PC-3 (cell line): Measurements from ENCODE around the gene AMER3. TPM values are rescaled to one million over a fixed set of nuclear protein-coding genes. Genes with fewer than 3 reads are reported as not detected.

Source experiments
- ATAC-seq: fragments of 200-7000 bp; cut with Tn5 transposase; 2 replicates; pipeline ENCODE4 v1.9.1; 2020; ENCODE audit warnings: mild to moderate bottlenecking, moderate library complexity
- BruUV-seq: library from RNA; stranded (reverse); fragments of 400-500 nt; replicated peaks from 2 replicates; lab custom pipeline; 2021; lab: Mats Ljungman, UMichigan
- CTCF ChIA-PET: fragments of 300-600 bp; sonication (Branson Sonifier 250); formaldehyde crosslinking; loops from one replicate; lab custom pipeline; 2022; ENCODE audit warnings: antibody characterized with exemption; lab: Charles Lee
- POLR2A ChIA-PET: fragments of 300-600 bp; sonication (Branson Sonifier 250); formaldehyde crosslinking; loops from one replicate; lab custom pipeline; 2022; ENCODE audit warnings: antibody characterized with exemption; ENCODE audit not compliant: unreplicated experiment; lab: Charles Lee
- DNase-seq: peaks from one replicate; pipeline ENCODE4 v3.0.0-alpha.2; 2015
- H2AFZ ChIP-seq: fragments of 300-600 bp; sonication (generic); 2 replicates; pipeline ENCODE4 v1.6.0; 2016; ENCODE audit warnings: antibody characterized with exemption, low read length
- H3F3A ChIP-seq: fragments of 300-600 bp; sonication (generic); one replicate; pipeline ENCODE4 v1.6.0; 2017; ENCODE audit warnings: antibody characterized with exemption, low read length, control low read depth, mild to moderate bottlenecking; ENCODE audit not compliant: unreplicated experiment
- H3K27ac ChIP-seq: fragments of 300-600 bp; sonication (generic); 2 replicates; pipeline ENCODE4 v1.5.1; 2016; ENCODE audit warnings: mild to moderate bottlenecking, low read length
- H3K27me3 ChIP-seq: fragments of 300-600 bp; sonication (generic); 2 replicates; pipeline ENCODE4 v1.6.1; 2016; ENCODE audit warnings: low read length, mixed read lengths
- H3K36me3 ChIP-seq: fragments of 300-600 bp; sonication (generic); 2 replicates; pipeline ENCODE4 v1.6.1; 2016; ENCODE audit warnings: low read depth, mixed run types, low read length, mixed read lengths
- H3K4me1 ChIP-seq: fragments of 300-600 bp; sonication (generic); 2 replicates; pipeline ENCODE4 v1.5.1; 2016; ENCODE audit warnings: low read length; ENCODE audit not compliant: insufficient read depth
- H3K4me2 ChIP-seq: fragments of 300-600 bp; sonication (generic); 2 replicates; pipeline ENCODE4 v1.6.0; 2016; ENCODE audit warnings: low read length
- H3K4me3 ChIP-seq: fragments of 300-600 bp; sonication (generic); 2 replicates; pipeline ENCODE4 v1.5.1; 2016; ENCODE audit warnings: mild to moderate bottlenecking, low read length, mixed read lengths
- H3K79me2 ChIP-seq: fragments of 300-600 bp; sonication (generic); 2 replicates; pipeline ENCODE4 v1.6.1; 2017; ENCODE audit warnings: low read length, mixed read lengths
- H3K9ac ChIP-seq: fragments of 300-600 bp; sonication (generic); 2 replicates; pipeline ENCODE4 v1.6.0; 2016; ENCODE audit warnings: mild to moderate bottlenecking, low read length
- H3K9me2 ChIP-seq: fragments of 300-600 bp; sonication (generic); replicated peaks from 2 replicates; pipeline ENCODE4 v1.6.1; 2016; ENCODE audit warnings: mixed run types, low read length, mixed read lengths
- H3K9me3 ChIP-seq: fragments of 300-600 bp; sonication (generic); 2 replicates; pipeline ENCODE4 v1.6.1; 2016; ENCODE audit warnings: low read length, mixed read lengths
- H4K20me1 ChIP-seq: fragments of 300-600 bp; sonication (generic); 2 replicates; pipeline ENCODE4 v1.6.1; 2016; ENCODE audit warnings: low read length, mixed read lengths
- CTCF ChIP-seq: fragments of 300-600 bp; sonication (generic); conservative IDR thresholded peaks from 2 replicates; pipeline ENCODE4 v1.5.1; 2017; ENCODE audit warnings: antibody characterized with exemption, low read depth, mild to moderate bottlenecking, low read length
- EZH2 ChIP-seq: fragments of 300-600 bp; sonication (generic); IDR thresholded peaks from one replicate; pipeline ENCODE4 v1.6.1; 2017; ENCODE audit warnings: antibody characterized with exemption, mild to moderate bottlenecking, low read length; ENCODE audit not compliant: unreplicated experiment
- EZH2phosphoT487 ChIP-seq: fragments of 300-600 bp; sonication (generic); IDR thresholded peaks from 2 replicates; pipeline ENCODE4 v1.6.1; 2018; ENCODE audit warnings: mild to moderate bottlenecking, antibody characterized with exemption, low read length, borderline replicate concordance
- intact Hi-C: fragments of 100-400 bp; cut with micrococcal nuclease; formaldehyde crosslinking; loops from 2 replicates; pipeline ENCODE4 v1.9.0; 2023
- total RNA-seq: library from RNA; depleted of rRNA; stranded (reverse); fragments of >200 nt; gene quantifications from 2 replicates; pipeline ENCODE4 v1.2.3, GENCODE V29; 2014

Gene AMER3
- total RNA-seq, 1 experiment from 2014 or later, result not detected

GRCh38 chr2:130799295-130799694 is 44.0 kb downstream of the AMER3 start:
- POLR2A ChIA-PET, result no interaction called here
- ATAC-seq (no peak), DNase-seq (no peak)

GRCh38 chr2:130805613-130806012 is 50.3 kb downstream of the AMER3 start:
- H3K4me2 ChIP-seq, result no peak overlapping the region
- H3F3A ChIP-seq, result no peaks in the 10 kb centered on the region
- H3K27me3 ChIP-seq, result no peaks in the 10 kb centered on the region
- no peak overlapping the region for H3K9ac ChIP-seq
- H3K79me2 ChIP-seq, result no peaks in the 10 kb centered on the region
- no TSS peak for BruUV-seq
- no peak overlapping the region for H3K27ac ChIP-seq
- POLR2A ChIA-PET, result no interaction called here
- intact Hi-C loops, result loop anchor here (2.0 kb wide), 1 partner anchor 31 kb away; the partner anchor contains the start of gene ARHGEF4
- peaks cover 24% of the 10 kb centered on the region for H3K4me1 ChIP-seq
- ATAC-seq, result no peak
- CTCF ChIA-PET, result no interaction called here
- TF ChIP-seq EZH2 (no peak), EZH2phosphoT487 (no peak), CTCF (no peak)
- H4K20me1 ChIP-seq, result no peaks in the 10 kb centered on the region
- no peak overlapping the region for H2AFZ ChIP-seq
- H3K9me2 ChIP-seq, result no peaks in the 10 kb centered on the region
- no peak for DNase-seq
- no peaks in the 10 kb centered on the region for H3K36me3 ChIP-seq
- no peak overlapping the region for H3K4me3 ChIP-seq
- no peaks in the 10 kb centered on the region for H3K9me3 ChIP-seq

More at GRCh38 chr2:130799295-130799694, 44.0 kb downstream of the AMER3 start:
- Histone ChIP-seq H3K9me3 (no peaks in the 10 kb centered on the region), H3K4me3 (no peak overlapping the region), H3K27me3 (no peaks in the 10 kb centered on the region), H3K9ac (no peak overlapping the region), H3K27ac (no peak overlapping the region), H2AFZ (no peak overlapping the region), H3K9me2 (no peaks in the 10 kb centered on the region), H3K4me1 (peaks cover 8% of the 10 kb centered on the region; the same call in 1 of the 2 replicates), H3K79me2 (no peaks in the 10 kb centered on the region), H3K4me2 (no peak overlapping the region), H3F3A (no peaks in the 10 kb centered on the region), H3K36me3 (no peaks in the 10 kb centered on the region), H4K20me1 (no peaks in the 10 kb centered on the region)
- TF ChIP-seq CTCF (no peak), EZH2phosphoT487 (no peak), EZH2 (no peak)
- intact Hi-C loops, result loop anchor here (5.0 to 10.0 kb wide), 2 partner anchors 38 to 256 kb away; partner anchors contain the start of gene ARHGEF4
- CTCF ChIA-PET, result interaction anchor here (0.7 kb wide), 1 partner anchor 74 kb away, joined by 5 read pairs; no protein-coding TSS in a partner anchor
- BruUV-seq, result no TSS peak

- intact Hi-C loops, result loop anchor here (2.0 kb wide), 1 partner anchor 30 kb away; the partner anchor contains the start of gene ARHGEF4
- no peaks in the 10 kb centered on the region for H3K36me3 ChIP-seq
- ATAC-seq, result no peak
- BruUV-seq, result no TSS peak
- CTCF ChIA-PET, result no interaction called here
- H3K79me2 ChIP-seq, result no peaks in the 10 kb centered on the region
- no peak for TF ChIP-seq EZH2
- TF ChIP-seq EZH2phosphoT487, result no peak
- no peak for TF ChIP-seq CTCF
- H3K9ac ChIP-seq, result no peak overlapping the region
- no peak overlapping the region for H3K4me3 ChIP-seq
- no peaks in the 10 kb centered on the region for H3K27me3 ChIP-seq
- H3K9me3 ChIP-seq, result no peaks in the 10 kb centered on the region
- no peak for DNase-seq
- H4K20me1 ChIP-seq, result no peaks in the 10 kb centered on the region
- peaks cover 24% of the 10 kb centered on the region for H3K4me1 ChIP-seq
- H3K9me2 ChIP-seq, result no peaks in the 10 kb centered on the region
- no peaks in the 10 kb centered on the region for H3F3A ChIP-seq
- no peak overlapping the region for H2AFZ ChIP-seq
- H3K27ac ChIP-seq, result no peak overlapping the region
- no peak overlapping the region for H3K4me2 ChIP-seq
- POLR2A ChIA-PET, result no interaction called here
Measured at GRCh38 chr2:130806370-130806769, 51.0 kb downstream of the AMER3 start.
